Stimulated activated CD8-positive, alpha-beta memory T cell treated with anti-CD3 and anti-CD28 coated beads, Interleukin-15, amount 100 ng/mL, for 48 hours (primary cell): ENCODE measurements around the gene UBE2S.
"Not testable (repeated sequence)": the region's sequence is repeated elsewhere in the genome, so short reads cannot be mapped to it uniquely, and the experiment has no call there.

Experiments
- DNase-seq, 2 donors: peaks; one replicate each; pipeline ENCODE4 v3.0.0-alpha.2; 2020; ENCODE audit warnings: low read depth in 2 of 2

Gene UBE2S

DNA sequence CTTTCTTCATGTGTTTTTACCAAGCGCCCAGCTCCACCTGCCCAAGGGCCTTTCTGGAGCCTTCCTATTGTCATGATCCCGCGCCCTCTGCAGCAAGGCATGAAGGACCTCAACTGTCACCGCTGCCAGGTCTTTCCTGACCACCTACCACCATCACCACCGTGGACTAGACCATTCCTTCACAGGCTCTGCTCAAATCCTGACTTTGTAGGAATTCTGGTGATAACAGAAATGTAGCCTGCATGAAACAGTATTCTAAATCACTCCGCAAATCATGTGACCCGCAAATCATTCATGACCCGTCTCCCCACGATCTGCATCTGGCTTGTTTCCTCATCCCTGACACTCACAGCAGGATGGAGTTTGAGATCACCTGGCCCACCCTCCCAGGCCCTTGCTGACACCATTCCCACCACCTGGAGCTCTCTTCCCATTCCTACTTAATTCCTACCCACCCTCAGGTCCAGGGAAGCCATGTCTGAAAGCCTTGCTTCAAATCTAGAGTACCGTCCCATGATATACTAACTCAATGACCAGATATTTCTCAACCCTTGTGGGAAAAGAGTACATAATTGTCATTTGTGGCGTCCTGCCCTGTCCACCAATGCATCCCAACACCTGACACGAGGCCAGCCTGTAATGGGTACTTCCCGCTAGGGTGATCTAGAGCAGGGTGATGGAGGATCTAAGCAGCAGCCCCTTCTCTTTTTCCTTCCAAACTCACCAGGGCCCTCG lies 1.3 kb downstream of the UBE2S start:
- DNase-seq, result no peak

DNA sequence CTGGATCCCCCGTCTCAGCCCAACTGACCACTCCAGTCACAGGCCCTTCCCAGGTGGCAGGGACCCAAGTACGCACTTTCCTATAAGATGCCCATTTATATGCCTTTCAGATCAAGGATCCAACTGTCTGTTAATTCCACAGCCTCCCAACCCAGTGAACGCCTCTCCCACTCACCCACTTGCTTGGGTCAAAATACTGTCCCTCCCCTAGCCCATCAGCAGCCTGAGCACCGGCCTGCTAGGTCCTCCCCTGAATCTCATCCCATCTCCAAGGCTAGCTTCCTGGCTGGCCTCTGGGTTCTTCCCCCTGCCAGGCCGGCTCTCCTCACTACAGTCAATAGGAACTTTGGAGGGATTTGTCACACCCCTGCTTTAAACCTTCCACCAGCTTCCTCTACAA lies 1.9 kb downstream of the UBE2S start:
- DNase-seq, result no peak

DNA sequence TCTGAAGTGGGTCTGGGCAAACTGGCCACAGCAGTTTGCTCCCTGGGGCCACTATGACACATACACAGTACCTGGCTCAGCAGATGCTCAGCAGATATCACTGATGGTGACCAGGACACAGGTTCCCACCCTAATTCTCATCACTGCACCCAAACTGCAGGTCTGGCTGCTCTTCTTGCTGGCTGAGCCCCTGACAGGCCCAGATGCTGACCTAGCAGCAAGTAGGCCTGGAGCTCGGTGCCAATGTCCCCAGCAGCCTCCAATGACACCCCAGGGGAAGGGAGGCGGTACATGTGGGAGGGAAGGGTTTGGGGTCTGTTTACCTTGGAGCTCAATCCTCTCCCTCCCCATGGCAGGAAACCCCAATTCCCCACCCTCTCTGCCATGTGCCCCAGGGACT lies 5.1 kb downstream of the UBE2S start:
- no peak for DNase-seq

GRCh38 chr19:55401390-55401789 lies 6.2 kb downstream of the UBE2S start:
- not testable (repeated sequence) for DNase-seq

DNA sequence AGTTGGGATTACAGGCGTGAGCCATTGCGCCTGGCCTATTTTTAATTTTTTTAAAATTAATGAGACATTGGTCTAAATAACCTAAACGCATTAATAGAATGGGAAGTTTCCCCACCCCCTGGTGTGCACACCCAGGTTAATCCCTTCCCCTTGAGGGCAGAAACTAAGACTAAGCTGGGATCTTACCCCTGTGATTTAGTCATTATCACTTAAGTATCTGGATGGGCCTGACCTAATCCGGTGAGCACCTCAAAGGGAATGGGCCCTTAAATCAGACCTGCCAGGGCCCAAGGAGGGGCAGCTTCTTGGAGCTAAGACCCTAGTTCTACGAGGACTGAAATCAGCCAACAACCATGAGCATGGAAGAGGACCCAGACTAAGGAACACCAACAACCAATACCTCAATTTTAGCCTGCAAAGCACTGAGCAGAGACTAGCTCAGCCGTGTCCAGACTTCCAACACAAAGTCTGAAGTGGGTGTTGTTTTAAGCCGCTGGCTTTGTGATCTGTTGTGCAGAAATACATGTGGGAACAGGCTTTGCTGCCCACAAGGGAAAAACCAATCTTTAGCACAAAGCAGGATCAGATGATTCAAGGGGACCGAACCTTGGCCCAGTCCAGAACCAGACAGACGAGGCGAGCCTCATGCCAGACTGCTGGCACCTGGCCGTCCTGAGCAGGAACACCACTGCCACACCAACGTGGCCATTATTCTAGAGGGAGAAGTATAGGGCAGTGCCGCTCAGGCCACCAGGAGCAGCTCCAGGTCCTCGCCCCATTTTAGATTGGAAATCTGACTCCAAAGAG lies 7.1 kb downstream of the UBE2S start:
- DNase-seq, result no peak

DNA sequence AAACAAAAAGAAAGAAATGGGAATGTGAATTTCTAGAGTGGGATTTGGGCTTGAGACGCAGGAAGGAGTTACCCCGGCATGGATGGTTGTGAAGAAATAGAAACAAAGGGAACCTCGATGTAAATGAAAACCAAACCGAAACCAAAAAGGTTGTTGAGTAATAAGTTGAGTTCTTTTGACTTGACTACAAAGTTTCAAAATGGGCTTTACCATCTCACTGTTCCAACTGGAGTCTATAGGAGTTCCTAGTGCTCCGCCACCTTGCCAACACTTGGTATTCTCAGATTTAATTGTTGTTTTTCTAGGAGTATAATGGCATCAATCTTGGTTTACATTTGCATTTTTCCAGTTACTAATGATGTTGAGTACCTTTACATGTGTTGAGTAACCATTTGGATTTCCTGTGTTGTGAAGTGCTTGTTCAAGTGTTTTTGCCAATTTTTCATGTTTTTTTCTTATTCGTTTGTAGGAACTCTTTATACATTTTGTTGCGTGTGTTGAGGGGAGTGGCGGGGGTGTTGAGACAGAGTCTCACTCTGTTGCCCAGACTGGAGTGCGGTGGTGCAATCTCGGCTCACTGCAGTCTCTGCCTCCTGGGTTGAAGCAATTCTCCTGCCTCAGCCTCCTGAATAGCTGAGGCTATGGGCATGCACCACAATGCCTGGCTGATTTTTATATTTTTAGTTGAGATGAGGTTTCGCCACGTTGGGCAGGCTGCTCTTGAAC lies 9.2 kb downstream of the UBE2S start:
- no peak for DNase-seq

GRCh38 chr19:55392820-55393761 lies 14.5 kb downstream of the UBE2S start:
- no peak for DNase-seq

DNA sequence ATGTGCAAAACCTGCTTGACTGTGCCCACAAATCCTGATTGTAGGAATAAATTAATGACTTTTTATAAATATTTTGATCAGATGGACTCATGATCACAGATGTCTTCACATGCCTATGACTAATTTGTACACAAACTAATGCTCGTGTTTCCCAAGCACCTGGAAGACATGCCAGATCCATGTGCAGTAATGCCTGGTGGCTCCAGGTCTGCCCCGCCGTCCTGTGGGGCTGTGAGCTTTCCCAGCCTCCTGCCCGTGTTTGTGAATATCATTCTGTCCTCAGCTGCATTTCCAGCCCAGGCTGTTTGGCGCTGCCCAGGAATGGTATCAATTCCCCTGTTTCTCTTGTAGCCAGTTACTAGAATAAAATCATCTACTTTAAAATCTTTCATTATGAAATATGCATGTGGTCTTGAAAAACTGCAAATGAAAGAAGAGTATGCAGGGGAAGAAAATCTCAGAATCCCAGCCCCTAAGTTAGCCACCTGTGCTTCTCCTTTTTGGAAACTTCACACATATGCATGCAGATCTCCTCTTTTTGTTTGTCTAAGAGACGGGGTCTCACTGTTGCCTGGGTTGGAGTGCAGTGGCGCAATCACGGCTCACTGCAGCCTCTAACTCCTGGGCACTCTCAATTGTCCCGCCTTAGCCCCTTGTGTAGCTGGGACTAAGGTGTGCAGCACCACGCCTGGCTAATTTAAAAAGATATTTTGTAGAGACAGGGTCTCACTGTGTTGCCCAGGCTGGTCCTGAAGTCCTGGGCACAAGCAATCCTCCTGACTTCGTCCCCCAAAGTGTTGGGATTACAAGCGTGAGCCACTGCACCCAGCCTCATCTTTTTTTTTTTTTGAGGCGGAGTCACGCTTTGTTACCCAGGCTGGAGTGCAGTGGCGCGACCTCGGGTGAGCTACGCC lies 15.6 kb downstream of the UBE2S start:
- no peak for DNase-seq

- no peak for DNase-seq
These were observed 16.4 kb downstream of the UBE2S start for GRCh38 chr19:55391191-55391670.

DNA sequence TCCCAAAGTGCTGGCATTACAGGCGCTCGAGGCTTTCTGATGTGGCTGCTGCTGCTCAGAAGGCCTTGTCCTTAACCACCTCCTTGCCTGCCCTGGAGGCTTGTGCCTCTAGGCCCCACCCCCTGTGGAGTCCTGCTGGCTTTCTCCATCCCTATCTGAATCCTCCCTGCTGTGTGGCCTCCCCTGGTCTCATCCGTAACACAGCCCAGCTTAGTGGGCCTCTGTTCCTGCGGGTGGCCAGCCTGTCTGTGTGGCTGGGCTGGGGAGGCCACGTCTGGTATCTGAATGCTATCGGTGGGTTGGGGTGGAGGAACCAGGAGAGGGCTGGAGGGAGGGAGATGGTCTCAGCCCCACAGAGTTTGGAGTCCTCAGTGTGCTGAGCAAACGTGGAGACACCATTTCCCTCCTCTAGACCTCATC lies 17.1 kb downstream of the UBE2S start:
- no peak for DNase-seq

- DNase-seq, result no peak
These were observed 17.9 kb downstream of the UBE2S start for GRCh38 chr19:55389386-55390317.

GRCh38 chr19:55387736-55388497 lies 19.7 kb downstream of the UBE2S start:
- DNase-seq, result no peak

DNA sequence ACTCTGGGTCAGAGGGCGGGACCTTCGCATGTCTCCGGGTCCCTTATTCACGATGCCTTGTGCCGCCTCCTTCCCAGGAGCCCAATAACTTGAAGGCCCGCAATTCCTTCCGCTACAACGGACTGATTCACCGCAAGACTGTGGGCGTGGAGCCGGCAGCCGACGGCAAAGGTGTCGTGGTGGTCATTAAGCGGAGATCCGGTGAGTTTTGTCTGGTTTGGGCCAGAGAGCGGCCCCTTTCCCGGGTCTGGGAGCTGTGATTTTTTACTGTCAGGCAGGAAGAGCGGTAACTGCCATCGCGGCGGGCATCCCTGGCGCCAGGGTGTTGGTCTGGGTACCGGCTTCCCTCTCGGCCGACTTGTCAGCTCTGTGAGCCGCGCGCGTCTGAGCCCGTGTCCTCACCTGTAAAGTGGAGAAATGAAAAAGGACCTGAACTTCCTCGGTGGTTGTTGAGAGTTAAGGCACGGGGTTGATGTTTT lies 21.1 kb downstream of the UBE2S start:
- DNase-seq, result no peak

DNA sequence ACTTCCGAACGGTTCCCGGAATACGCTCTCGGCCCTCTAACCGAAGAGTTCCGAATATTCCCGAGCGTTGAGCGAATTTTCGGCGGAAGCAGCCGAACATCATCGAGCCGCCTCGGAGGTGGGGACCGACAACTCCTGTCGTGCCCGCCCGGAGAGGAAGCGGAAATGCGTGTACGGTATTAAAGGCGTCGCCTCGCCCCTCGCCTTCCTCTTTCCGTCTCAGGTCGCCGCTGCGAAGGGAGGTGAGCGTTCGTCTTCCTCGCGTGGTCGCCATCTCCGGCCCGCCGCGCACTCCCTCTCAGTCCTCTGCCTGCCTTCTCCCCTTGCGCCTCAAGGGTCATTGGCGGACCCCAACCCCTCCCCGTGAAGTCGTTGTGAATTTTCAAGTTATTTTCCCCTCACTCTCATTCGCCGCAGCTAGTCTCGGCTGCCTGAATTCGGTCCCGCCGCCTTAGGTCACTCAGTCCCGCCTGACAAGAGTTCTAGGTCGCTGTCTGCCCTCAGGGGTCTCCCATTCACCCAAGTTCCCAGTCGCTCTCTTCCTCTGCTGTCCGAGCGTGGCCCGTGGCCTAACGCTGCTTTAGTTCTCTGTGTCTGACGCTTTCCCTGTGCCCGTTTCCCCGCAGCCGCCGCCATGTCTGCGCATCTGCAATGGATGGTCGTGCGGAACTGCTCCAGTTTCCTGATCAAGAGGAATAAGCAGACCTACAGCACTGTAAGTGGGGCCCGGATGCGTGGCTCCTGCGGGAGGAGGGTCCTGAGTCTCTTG lies 21.7 kb downstream of the UBE2S start, which contains the start of gene RPL28:
RPL28 (plus strand) TSS at position 209 of the 769 bp plus-strand sequence; CDS start at position 635, 426 bp downstream.
- DNase-seq, result peak; percentile 95 to 96

GRCh38 chr19:55384920-55385723 lies 22.5 kb downstream of the UBE2S start:
- peak; percentile 89 to 92 for DNase-seq
